Naive B cell (primary cell): ENCODE results near the gene MDN1. TPM values are rescaled to one million over a fixed set of nuclear protein-coding genes. Genes with fewer than 3 reads are reported as not detected.
"Not testable (repeated sequence)": the region's sequence is repeated elsewhere in the genome, so short reads cannot be mapped to it uniquely, and the experiment has no call there.

ENCODE experiments used
- ATAC-seq, 2 donors: fragments of 150-1000 bp; cut with Tn5 transposase; 2 replicates each; pipeline ENCODE4 v1.10.0; 2021; ENCODE audit warnings: low read depth in 2 of 2, mild to moderate bottlenecking in 2 of 2, moderate library complexity in 2 of 2
- DNase-seq: peaks from one replicate; pipeline ENCODE4 v3.0.0; 2022
- H3K27ac Mint-ChIP-seq, 6 donors: one replicate each; pipeline ENCODE4 v1.8.0; 2020 to 2022; ENCODE audit warnings: mild to moderate bottlenecking in 6 of 6, mixed read lengths in 6 of 6, moderate library complexity in 5 of 6, inconsistent platforms in 2 of 6
- H3K27me3 Mint-ChIP-seq, 3 donors: one replicate each; pipeline ENCODE4 v1.8.0; 2021 to 2022; ENCODE audit warnings: mixed read lengths in 3 of 3, mild to moderate bottlenecking in 1 of 3
- H3K36me3 Mint-ChIP-seq, 2 donors: one replicate each; pipeline ENCODE4 v1.8.0; 2020 to 2022; ENCODE audit warnings: mixed read lengths in 2 of 2, inconsistent platforms in 1 of 2, mild to moderate bottlenecking in 1 of 2
- H3K4me1 Mint-ChIP-seq, 3 donors: one replicate each; pipeline ENCODE4 v1.8.0; 2020 to 2022; ENCODE audit warnings: mixed read lengths in 3 of 3, inconsistent platforms in 1 of 3, mild to moderate bottlenecking in 1 of 3, moderate library complexity in 1 of 3
- H3K4me3 Mint-ChIP-seq, 8 donors: one replicate each; pipeline ENCODE4 v1.8.0; 2020 to 2022; ENCODE audit warnings: mild to moderate bottlenecking in 8 of 8, mixed read lengths in 8 of 8, moderate library complexity in 8 of 8, inconsistent platforms in 2 of 8
- H3K9me3 Mint-ChIP-seq, 7 donors: one replicate each; pipeline ENCODE4 v1.8.0; 2020 to 2022; ENCODE audit warnings: mixed read lengths in 7 of 7, mild to moderate bottlenecking in 5 of 7, inconsistent platforms in 2 of 7, moderate library complexity in 1 of 7
- polyA plus RNA-seq, 6 donors: library from polyadenylated mRNA; unstranded; fragments of 300-500 nt; fragmentation: Illumina TruSeq; gene quantifications; one replicate each; pipeline ENCODE4 v1.2.3, GENCODE V29; 2021; ENCODE audit warnings: low read depth in 6 of 6

MDN1 gene
- polyA plus RNA-seq, 6 donors from 2014 or later = 4.0 to 9.6 (median 5.9) TPM

- H3K9me3 Mint-ChIP-seq = no peaks in the 10 kb centered on the region
- peaks cover 13 to 20% (median 17%) of the 10 kb centered on the region in 3 donors for H3K4me1 Mint-ChIP-seq
- peaks cover 9 to 27% of the 10 kb centered on the region in 2 donors for H3K36me3 Mint-ChIP-seq
- ATAC-seq (no peak), DNase-seq (no peak)
- no peaks in the 10 kb centered on the region for H3K27me3 Mint-ChIP-seq
- H3K4me3 Mint-ChIP-seq = peak overlapping the region in 1 of 8 donors; percentile 70
- H3K27ac Mint-ChIP-seq = no peak overlapping the region
These were observed 176.6 kb downstream of the MDN1 start for GRCh38 chr6:89642956-89643355.

GRCh38 chr6:89641581-89641980 lies 178.0 kb downstream of the MDN1 start:
- H3K4me3 Mint-ChIP-seq = peak overlapping the region in 1 of 8 donors; percentile 22
- not testable (repeated sequence) for H3K27me3 Mint-ChIP-seq, ATAC-seq, H3K9me3 Mint-ChIP-seq, DNase-seq
- H3K4me1 Mint-ChIP-seq = peaks cover 13 to 25% (median 20%) of the 10 kb centered on the region in 3 donors
- peaks cover 9 to 15% of the 10 kb centered on the region in 2 donors for H3K36me3 Mint-ChIP-seq
- H3K27ac Mint-ChIP-seq = peak overlapping the region in 2 of 6 donors; percentile 47 to 67

- Mint-ChIP-seq H3K27me3 (no peaks in the 10 kb centered on the region), H3K36me3 (peaks cover 12 to 15% of the 10 kb centered on the region in 2 donors), H3K9me3 (no peaks in the 10 kb centered on the region), H3K27ac (peak overlapping the region in 2 of 6 donors; percentile 44 to 87), H3K4me1 (peaks cover 13 to 31% (median 25%) of the 10 kb centered on the region in 3 donors), H3K4me3 (peak overlapping the region in 1 of 8 donors; percentile 24)
- no peak for ATAC-seq
- no peak for DNase-seq
These were observed 178.8 kb downstream of the MDN1 start for GRCh38 chr6:89640804-89641203.

- peak; percentile 93 for DNase-seq
- peak; percentile 92 for ATAC-seq
- peak within 1 kb of the TSS; percentile 79 to 99 (median 96) for H3K4me3 Mint-ChIP-seq
- no peaks in the 10 kb centered on the region for H3K27me3 Mint-ChIP-seq
- H3K9me3 Mint-ChIP-seq = no peaks in the 10 kb centered on the region
- H3K27ac Mint-ChIP-seq = peak within 1 kb of the TSS; percentile 97 to 100 (median 99)
- H3K4me1 Mint-ChIP-seq = peaks cover 13 to 43% (median 29%) of the 10 kb centered on the region in 3 donors
- H3K36me3 Mint-ChIP-seq = peaks cover 8 to 11% of the 10 kb centered on the region in 2 donors
These were observed 181.0 kb downstream of the MDN1 start, which contains the start of gene LYRM2 for GRCh38 chr6:89638320-89639195. LYRM2 (minus strand) TSS chr6:89638747; CDS start chr6:89638716, 31 bp downstream.

GRCh38 chr6:89637960-89638319 lies 181.7 kb downstream of the MDN1 start:
- Mint-ChIP-seq H3K4me3 (peak overlapping the region; percentile 79 to 99 (median 96)), H3K36me3 (peaks cover 8 to 11% of the 10 kb centered on the region in 2 donors), H3K27ac (peak overlapping the region; percentile 97 to 100 (median 99)), H3K4me1 (peaks cover 13 to 43% (median 29%) of the 10 kb centered on the region in 3 donors), H3K9me3 (no peaks in the 10 kb centered on the region), H3K27me3 (no peaks in the 10 kb centered on the region)
- ATAC-seq = no peak
- no peak for DNase-seq

- peaks cover 13 to 43% (median 27%) of the 10 kb centered on the region in 3 donors for H3K4me1 Mint-ChIP-seq
- H3K4me3 Mint-ChIP-seq = peak overlapping the region in 2 of 8 donors; percentile 18 to 64
- not testable (repeated sequence) for ATAC-seq, H3K9me3 Mint-ChIP-seq, DNase-seq, H3K27me3 Mint-ChIP-seq
- peaks cover 8 to 11% of the 10 kb centered on the region in 2 donors for H3K36me3 Mint-ChIP-seq
- peak overlapping the region in 2 of 6 donors; percentile 50 to 60 for H3K27ac Mint-ChIP-seq
These were observed 183.2 kb downstream of the MDN1 start for GRCh38 chr6:89636412-89636811.

- peaks cover 2% of the 10 kb centered on the region in 2 donors for H3K36me3 Mint-ChIP-seq
- DNase-seq (no peak), ATAC-seq (no peak)
- no peaks in the 10 kb centered on the region for H3K27me3 Mint-ChIP-seq
- H3K9me3 Mint-ChIP-seq = no peaks in the 10 kb centered on the region
- H3K27ac Mint-ChIP-seq = no peak overlapping the region
- H3K4me3 Mint-ChIP-seq = no peak overlapping the region
- peaks cover 0 to 11% (median under 1%) of the 10 kb centered on the region in 3 donors for H3K4me1 Mint-ChIP-seq
These were observed 189.1 kb downstream of the MDN1 start for GRCh38 chr6:89630488-89630887.

GRCh38 chr6:89623749-89624148 lies 195.8 kb downstream of the MDN1 start:
- Mint-ChIP-seq H3K27ac (no peak overlapping the region), H3K4me3 (no peak overlapping the region), H3K36me3 (no peaks in the 10 kb centered on the region), H3K4me1 (peaks cover 0 to 3% (median 0%) of the 10 kb centered on the region in 3 donors), H3K9me3 (no peaks in the 10 kb centered on the region), H3K27me3 (no peaks in the 10 kb centered on the region)
- no peak for ATAC-seq
- no peak for DNase-seq

- no peak for ATAC-seq
- Mint-ChIP-seq H3K4me1 (peaks cover 0 to 3% (median 0%) of the 10 kb centered on the region in 3 donors), H3K27me3 (no peaks in the 10 kb centered on the region), H3K9me3 (no peaks in the 10 kb centered on the region), H3K4me3 (no peak overlapping the region), H3K36me3 (no peaks in the 10 kb centered on the region), H3K27ac (no peak overlapping the region)
- DNase-seq = no peak
These were observed 200.0 kb downstream of the MDN1 start for GRCh38 chr6:89619567-89619966.

- peak overlapping the region in 1 of 6 donors; percentile 58 for H3K27ac Mint-ChIP-seq
- DNase-seq (no peak), ATAC-seq (no peak)
- no peaks in the 10 kb centered on the region for H3K36me3 Mint-ChIP-seq
- no peaks in the 10 kb centered on the region for H3K27me3 Mint-ChIP-seq
- no peak overlapping the region for H3K4me3 Mint-ChIP-seq
- no peaks in the 10 kb centered on the region for H3K9me3 Mint-ChIP-seq
- no peaks in the 10 kb centered on the region for H3K4me1 Mint-ChIP-seq
These were observed 201.6 kb downstream of the MDN1 start for GRCh38 chr6:89618026-89618425.

- no peak for DNase-seq
- H3K9me3 Mint-ChIP-seq = no peaks in the 10 kb centered on the region
- no peaks in the 10 kb centered on the region for H3K4me1 Mint-ChIP-seq
- H3K4me3 Mint-ChIP-seq = no peak overlapping the region
- no peak for ATAC-seq
- H3K36me3 Mint-ChIP-seq = no peaks in the 10 kb centered on the region
- no peak overlapping the region for H3K27ac Mint-ChIP-seq
- no peaks in the 10 kb centered on the region for H3K27me3 Mint-ChIP-seq
These were observed 203.1 kb downstream of the MDN1 start for GRCh38 chr6:89616531-89616930.

- no peaks in the 10 kb centered on the region for H3K36me3 Mint-ChIP-seq
- no peaks in the 10 kb centered on the region for H3K4me1 Mint-ChIP-seq
- H3K9me3 Mint-ChIP-seq = no peaks in the 10 kb centered on the region
- H3K4me3 Mint-ChIP-seq = no peak overlapping the region
- no peak overlapping the region for H3K27ac Mint-ChIP-seq
- H3K27me3 Mint-ChIP-seq = no peaks in the 10 kb centered on the region
- ATAC-seq (no peak), DNase-seq (no peak)
These were observed 203.7 kb downstream of the MDN1 start for GRCh38 chr6:89615882-89616281.

- Mint-ChIP-seq H3K27ac (no peak overlapping the region), H3K4me3 (no peak overlapping the region), H3K9me3 (no peaks in the 10 kb centered on the region), H3K36me3 (no peaks in the 10 kb centered on the region), H3K27me3 (no peaks in the 10 kb centered on the region), H3K4me1 (peaks cover 0 to 5% (median 0%) of the 10 kb centered on the region in 3 donors)
- ATAC-seq (no peak), DNase-seq (no peak)
These were observed 205.8 kb downstream of the MDN1 start for GRCh38 chr6:89613790-89614189.

GRCh38 chr6:89612121-89612520 lies 207.5 kb downstream of the MDN1 start:
- H3K9me3 Mint-ChIP-seq = no peaks in the 10 kb centered on the region
- peaks cover 0 to 5% (median 0%) of the 10 kb centered on the region in 3 donors for H3K4me1 Mint-ChIP-seq
- no peaks in the 10 kb centered on the region for H3K36me3 Mint-ChIP-seq
- ATAC-seq = no peak
- DNase-seq = no peak
- no peak overlapping the region for H3K4me3 Mint-ChIP-seq
- H3K27ac Mint-ChIP-seq = no peak overlapping the region
- H3K27me3 Mint-ChIP-seq = no peaks in the 10 kb centered on the region
